GM19035 (cell line): Measurements from ENCODE around the gene DYNC1LI2.
A peak's percentile ranks its signal among the peaks of the same experiment; 100 is the strongest.
"Not testable (repeated sequence)": the region's sequence is repeated elsewhere in the genome, so short reads cannot be mapped to it uniquely, and the experiment has no call there.

Experiments
- ATAC-seq: cut with Tn5 transposase; IDR thresholded peaks from one replicate; pipeline ENCODE4 v1.9.1; 2021; ENCODE audit not compliant: unreplicated experiment

Gene DYNC1LI2

DNA sequence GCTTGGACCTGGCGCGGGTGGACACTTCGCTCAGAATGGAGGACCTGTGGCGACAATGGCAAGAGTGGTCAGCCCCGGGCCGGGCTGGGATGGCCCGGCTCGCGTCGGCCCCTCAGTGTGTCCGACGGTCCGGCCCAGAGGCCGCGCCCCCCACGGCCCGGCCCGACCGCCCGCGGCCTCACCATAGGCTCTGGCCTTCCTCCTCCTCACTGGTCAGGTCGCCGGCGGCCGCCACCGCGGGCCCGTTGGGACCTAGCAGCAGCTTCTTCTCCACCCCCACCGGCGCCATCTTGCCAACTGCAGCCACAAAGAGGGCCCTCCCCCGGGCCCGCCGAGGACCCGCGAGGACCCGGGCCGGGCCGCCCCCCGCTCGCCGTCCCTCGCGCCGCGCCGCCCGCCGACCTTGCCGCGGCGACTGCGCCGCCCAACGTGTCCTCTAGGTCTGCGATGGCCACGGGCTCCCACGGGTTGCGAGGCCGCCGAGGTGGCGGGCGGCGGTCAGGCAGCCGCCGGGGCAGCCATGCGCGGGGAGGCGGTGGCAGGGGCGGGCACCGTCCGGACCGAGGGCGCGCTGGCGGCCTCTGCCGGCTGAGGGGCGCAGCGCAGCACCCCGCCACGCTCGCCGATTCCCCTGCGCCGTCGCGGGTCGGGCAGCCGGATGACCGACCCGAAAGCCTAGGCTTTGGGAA is at the start of gene DYNC1LI2:
Gene DYNC1LI2 (minus strand): TSS at position 307 of the 689 bp plus-strand sequence. CDS start 18 bp downstream, at position 289.
- peak; percentile 84 for ATAC-seq

DNA sequence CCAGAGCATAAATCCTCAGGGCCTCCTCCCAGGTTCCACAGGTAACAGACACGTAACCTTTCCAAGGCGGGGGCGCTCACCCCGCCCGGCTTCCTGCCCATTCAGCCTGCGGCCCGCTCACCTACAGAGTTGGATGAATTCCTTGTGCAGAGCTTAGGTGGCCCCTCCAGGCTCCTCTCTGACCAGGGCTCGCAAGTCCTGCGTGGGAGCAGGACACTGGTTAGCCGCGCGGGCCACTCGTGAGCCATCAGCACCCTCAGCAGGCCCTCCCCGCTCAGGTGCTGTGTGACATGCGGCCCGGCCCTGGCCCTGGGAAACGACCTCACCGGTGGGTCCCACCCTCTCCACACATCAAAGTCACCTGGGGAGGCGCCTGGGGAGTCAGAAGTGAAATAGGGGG is 49.4 kb upstream of the DYNC1LI2 start:
- no peak for ATAC-seq

DNA sequence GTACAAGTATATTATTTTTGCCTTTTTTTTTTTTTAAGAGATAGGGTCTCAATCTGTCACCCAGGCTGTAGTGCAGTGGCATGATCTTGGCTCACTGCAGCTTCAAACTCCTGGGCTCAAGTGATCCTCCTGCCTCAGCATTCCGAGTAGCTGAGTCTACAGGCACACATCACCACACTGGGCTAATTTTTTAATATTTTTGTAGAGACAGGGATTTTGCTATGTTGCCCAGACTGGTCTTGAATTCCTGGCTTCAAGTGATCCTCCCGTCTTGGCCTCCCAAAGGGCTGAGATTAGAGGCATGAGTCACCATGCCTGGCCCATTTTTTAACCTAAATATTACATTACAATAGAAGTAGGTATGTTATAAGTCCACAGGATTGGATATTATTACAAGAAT is 46.8 kb upstream of the DYNC1LI2 start:
- ATAC-seq, result no peak

DNA sequence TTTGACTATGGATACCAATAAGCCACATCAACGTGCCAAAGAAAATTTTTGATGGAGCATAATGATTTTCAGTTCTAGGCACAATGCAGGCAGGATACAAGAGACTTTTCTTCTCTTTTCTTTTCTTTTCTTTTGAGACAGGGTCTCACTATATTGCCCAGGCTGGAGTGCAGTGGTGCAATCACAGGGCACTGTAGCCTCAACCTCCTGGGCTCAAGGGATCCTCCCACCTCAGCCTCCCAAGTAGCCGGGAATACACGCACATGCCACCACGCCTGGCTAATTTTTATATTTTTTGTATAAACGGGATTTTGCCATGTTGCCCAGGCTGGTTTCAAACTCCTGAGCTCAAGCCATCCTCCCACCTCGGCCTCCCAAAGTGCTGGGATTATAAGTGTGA is 42.6 kb upstream of the DYNC1LI2 start:
- ATAC-seq, result not testable (repeated sequence)

DNA sequence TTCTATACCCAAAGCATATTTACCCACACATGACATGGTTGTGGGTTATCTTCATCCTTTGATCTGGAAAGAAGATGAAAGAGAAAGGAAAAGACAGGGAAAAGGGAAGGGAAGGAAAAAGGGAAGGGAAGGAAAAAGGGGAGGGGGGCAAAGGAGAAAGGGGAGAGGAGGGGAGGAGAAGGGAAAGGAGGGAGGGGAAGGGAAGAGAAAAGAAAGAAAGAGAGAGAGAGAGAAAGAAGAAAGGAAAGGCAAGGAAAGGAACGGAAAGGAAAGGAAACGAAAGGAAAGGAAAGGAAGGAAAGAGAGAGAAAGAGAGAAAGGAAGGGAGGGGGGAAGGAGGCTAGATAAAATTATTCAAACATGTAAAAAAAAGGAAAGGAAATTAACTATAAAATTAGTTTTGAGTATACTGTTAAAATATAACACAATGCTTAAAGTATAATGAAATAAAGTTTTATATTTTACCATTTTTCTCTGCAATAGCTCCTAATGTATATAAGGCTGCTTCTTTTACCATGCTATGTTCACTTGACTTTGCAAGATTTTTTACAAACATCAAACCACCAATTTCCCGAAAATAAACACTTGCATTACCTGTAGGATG is 38.8 kb upstream of the DYNC1LI2 start:
- no peak for ATAC-seq

DNA sequence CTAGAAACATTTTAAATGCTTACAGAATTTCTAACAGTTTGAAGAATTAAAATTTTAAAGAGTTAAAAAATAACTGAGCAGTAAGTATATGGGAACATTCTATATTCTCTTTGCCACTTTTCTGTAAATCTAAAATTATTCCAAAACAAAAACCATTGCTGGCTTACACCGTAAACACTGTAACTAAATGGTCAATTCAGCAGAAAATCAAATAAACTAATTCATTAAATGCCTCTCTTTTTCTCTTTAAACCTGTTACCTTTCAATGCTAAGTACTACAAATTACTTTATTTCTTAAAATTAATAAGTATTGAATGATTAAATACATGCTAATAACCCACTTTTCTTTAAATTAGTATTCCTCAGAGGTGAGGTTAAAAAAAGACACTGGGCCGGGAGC is 36.0 kb upstream of the DYNC1LI2 start:
- no peak for ATAC-seq

DNA sequence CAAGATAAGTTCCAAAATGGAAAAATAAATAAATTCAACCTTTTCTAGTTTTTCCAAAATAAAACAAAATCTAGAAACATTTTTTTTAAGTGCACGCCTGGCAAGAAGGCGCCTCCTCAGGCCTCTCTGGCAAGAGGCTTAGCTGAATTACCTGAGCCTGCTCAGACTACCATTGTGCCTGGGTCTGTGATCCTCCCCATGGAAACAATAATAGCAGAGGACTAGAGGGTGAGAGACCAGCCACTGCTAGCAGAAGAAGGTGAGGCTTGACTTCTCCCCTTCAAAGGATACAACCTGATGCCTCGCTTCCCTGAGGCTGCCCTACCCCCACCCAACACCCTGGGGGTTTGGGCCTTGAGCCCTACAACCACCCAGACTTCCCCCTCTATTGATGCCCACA is 35.1 kb upstream of the DYNC1LI2 start:
- ATAC-seq, result no peak

DNA sequence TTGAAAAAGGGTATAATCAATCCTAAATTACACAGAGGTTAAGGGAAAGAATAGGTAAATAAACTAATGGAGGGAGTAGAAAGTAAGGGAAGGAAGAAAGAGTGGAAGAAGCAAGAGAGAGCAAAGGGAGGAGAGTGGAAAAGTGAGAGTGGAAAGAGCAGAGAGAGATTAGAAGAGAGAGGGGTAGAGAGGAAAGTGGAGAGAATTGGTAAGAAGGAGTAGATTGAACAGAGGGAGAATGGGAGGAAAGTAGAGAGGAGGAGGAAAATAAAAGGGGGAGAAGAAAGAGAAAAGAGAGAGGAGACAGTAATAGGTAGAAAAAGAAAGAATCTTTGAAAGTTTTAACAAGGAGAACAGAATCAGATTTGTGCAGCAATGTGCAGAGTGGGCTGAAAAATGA is 25.0 kb upstream of the DYNC1LI2 start:
- ATAC-seq, result no peak

DNA sequence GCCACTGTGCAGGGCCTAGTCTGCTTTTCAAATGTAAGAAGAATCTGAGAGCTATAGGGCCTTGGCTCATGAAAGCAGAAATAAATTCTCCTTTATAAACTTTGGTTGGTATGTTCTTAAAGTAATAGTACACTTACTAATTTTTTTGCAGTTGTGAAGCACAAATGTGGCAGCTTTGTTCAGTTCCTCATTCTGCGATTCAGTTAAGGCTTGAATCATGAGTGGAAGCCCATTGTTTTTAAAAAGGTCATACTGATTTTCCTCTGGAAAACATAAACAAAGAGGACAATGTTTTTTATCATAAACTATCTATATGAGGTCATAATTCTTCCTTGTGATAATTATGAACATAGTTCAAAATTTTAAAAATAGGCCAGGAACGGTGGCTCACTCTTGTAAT is 23.6 kb upstream of the DYNC1LI2 start:
- no peak for ATAC-seq

DNA sequence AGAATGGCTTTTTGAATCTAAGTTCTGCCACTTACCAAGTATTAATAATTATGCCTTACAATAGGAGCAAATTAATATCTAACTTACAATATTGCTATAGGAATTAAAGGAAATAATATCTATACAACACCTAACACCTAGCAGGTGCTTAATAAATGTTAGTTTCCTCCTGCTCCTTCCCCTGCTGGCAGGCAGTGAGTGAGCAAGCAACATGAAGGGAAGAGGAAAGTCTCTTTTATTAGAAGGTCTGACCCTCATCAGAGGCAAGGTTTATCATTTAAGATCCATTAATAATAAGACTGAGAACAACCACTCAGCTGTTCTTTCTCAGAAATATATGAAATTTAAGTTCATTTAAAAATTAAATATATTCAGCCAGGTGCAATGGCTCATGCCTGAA is 6.7 kb upstream of the DYNC1LI2 start:
- no peak for ATAC-seq

DNA sequence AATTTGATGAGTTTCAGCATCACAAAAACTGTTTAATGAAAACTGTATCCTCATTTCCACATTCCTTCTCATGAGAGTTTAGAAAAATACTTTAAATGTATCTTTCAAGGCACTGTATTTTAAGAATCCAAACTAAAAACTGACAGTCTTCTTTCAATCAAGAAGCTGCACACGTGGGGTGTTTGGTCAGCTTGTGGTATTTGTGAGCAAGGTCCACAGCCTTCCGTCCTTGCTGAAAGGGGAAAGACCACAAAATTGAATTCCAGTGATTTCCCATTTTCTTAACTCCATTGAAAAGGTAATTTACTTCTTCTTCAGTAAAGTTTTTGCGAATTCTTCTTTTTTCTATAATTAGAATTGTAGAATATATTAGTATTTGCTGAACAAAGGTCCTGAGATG is 3.4 kb upstream of the DYNC1LI2 start:
- ATAC-seq, result no peak

DNA sequence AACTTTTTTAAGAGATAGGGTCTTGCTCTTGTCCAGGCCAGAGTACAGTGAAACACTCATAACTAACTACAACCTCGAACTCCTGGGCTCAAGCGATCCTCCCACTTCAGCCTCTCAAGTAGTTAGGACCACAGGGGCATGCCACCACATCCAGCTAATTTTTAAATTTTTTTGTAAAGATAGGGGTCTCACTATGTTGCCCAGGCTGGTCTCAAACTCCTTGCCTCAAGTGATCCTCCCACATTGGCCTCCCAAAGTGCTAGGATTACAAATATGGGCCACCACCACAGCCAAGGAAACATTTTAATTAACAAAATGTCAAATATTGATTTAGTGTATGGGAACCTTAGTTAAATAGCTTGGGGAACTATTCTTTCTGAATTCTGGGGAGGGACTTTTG is 2.8 kb upstream of the DYNC1LI2 start:
- ATAC-seq, result no peak

DNA sequence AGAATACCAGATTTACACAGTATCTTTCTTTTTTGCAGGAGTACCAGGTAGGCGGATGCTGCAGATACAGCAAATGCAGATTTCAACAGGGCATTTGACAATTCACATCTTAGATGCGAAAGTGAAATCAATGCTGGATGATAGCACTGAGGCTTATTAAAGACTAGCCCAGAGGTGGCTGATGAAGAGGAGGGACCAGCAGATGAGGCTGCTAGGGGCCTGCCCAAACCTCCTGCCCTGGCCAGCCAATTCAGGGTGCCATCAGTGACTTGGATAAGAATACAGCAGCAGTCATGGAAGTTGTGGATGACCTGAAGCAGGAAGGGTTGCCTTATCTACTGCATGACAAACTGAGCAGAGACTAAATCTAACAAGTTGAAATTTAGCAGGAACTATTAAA is 1.5 kb upstream of the DYNC1LI2 start:
- ATAC-seq, result no peak

DNA sequence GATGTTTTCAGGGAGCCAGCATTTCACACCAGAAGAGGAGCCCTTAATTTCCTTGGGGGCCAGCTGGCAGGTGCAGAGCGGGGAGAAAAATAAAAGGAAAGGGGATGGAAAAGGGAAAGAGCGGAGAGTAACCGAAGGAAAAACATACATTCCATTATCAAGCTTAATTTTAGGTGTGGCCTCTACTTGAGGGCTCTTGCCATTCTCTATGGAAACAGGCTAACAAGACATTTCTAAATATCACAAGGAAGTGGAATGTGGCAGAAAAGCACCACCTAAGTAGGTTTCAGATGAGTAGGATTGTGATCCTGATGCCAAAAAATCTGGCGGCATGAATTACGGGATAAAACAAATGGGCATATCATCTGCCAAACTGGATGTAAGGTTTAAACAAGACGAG is 970 bp upstream of the DYNC1LI2 start:
- ATAC-seq, result no peak

DNA sequence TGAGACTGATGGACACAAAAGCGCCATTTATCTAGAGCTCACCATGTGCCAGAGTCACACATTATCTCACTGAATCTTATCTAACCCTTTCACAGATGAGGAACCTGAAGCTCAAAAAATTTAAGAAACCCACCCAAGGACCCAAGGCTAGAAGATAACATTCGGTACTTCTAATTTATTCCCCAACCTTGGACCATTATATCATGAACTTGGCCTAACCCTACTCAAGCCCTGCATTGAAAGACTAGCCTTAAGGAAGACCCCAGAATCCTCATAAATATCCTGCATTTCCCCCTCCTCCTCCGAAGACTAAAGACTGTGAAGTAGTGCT is 548 bp upstream of the DYNC1LI2 start:
- no peak for ATAC-seq

DNA sequence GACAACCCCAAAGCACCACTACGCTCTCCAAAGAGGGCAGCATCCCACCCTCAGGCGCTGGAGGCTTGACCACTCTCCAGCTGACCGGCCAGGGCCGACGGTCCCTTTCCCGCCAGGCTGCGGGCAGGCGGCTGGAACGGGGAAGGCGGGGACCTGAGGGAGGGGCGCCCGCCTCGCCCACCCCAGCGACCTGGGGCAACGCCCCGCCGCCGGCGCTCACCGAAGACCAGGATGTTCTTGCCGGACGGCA is 431 bp downstream of the DYNC1LI2 start:
- ATAC-seq, result peak; percentile 16

DNA sequence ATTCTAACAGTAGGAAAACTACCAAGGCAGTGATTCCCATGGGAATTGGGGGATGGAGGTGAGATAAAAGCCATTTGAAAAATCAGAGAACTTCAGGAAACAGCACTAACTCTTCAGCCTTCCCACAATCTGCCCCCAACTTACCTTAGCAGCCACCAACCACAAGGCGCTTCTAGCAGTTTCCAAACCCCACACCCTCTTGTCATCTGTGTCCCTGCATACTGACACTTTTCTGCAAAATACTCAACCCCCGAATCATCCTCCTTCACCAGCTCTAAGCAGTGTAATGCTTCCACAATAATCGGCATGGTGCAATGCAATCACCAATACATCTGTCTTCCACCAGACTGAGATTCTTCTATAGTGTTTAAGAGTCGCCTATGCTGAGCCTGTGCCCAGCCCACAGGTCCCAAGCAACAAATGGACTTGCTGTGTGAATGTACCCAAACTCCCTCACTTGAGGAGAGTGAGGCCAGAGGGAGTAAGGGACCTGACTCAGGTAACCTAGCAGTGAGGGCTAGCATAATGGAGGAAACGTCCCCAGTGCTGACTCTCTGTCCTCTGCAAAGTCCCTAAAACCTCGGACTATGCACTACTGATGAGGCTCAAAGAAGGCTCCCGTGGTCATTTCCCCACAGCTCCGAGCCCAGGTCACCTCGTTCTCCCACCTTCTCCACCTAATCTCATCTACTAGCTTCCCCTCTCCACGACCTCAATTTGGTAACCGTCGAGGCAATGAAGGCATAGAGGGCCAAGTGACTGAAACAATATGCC is 943 bp downstream of the DYNC1LI2 start:
- peak; percentile 3 for ATAC-seq

DNA sequence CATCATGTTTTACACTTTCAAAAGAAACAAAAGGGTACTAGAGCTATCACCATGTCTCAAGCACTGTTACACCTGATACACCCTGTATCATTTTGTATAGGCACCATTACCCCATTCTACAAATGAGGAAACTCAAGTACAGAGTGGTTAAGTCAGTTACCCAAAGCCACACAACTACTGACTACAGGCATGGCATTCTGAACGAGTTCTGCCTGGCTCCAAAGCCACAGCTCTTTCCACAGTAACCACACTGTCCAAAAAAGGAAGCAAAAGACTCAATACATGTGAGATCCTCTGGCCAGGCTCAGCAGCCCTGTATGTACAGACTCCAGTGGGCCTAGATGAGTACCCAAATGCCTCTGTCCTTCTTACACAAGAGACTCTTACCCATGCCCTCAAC is 4.7 kb downstream of the DYNC1LI2 start:
- no peak for ATAC-seq

DNA sequence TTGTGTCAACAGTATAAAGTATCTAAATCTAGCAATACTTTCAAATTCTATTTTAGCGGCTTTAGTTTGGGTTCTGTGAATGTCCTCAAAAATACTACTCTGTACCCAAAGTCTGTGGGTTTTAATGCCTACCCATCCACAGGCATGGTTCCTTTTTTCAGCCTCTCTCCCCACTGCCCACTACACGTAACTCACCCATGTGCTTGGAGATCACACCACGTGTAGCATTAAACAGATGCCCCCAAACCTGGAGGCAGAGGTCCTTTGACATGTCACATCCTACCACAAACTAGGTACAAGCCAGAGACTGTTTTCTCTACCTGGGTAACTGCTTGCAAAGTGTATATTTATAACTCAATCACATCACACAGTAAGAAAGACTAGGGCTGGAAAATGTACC is 5.4 kb downstream of the DYNC1LI2 start:
- ATAC-seq, result no peak

DNA sequence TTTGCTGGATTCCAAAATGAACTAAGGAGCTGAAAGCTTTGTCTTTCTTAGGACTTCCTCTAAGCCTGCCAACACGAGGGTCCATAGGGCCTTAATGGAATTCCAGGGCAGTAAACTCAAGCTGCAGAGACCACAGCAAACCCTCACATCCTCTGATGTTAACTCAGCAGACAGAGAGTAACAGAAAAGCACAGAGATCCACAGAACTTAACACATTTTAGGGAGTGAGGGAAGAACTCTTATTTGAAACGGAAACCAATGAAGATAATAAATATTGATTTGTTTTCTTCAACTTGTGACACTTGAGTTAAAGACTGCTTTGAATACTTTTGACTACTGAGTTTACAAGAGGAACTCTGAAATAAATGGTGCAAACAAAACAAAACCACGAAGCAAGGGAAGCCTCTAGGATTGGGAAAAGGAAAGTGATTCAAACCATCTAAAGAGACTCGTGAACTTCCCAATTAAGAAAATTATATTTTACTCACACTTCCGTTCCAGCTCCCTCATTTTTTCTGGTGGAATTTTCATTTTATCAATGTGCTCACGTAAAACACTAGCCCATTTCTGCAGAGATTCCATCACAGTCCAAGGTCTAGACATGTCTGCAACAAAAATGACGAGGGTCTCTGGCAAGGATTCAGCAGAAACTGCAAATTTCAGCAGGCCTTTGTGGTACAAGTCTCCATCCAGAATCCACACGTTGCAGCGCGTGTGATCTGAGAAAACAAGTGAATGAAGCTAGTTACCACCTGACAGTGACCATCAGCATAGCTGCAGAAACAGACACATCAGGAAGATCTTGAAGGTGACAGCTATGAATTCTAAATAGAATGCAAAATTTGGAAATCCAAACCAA is 9.2 kb downstream of the DYNC1LI2 start:
- ATAC-seq, result no peak

DNA sequence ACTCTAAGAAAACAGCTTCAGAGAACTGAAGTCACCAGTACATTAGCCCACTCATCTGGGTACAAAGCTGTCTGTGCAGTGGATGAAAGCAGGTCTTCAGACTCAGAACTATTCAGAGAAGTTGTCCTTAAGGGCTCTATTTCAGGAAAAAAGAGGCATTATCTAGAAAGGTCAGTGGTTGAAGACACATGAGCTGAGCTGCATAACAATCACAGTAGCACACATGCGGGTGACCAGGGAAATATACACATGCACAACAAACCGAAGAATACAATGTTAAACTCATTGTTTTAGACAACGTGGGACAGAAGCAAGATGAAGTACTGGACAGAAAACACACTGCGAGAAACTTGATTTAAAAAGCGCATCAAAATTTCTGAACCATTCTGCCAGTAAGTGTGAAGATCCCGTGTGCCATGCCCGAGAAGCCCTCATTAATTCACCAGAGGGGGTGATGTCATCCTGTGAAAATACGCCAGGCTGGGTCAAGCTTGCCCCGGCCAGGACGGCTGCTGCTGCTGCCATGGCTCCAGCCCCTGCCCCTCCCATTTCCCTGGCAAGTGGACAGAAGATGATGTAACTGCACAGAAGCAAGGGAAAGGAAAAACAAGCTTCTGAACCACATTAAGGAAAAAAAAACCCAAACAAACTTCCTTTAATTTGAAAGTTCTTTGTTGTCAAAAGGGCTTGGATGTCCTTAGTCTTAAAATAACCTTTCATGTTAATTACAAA is 10.1 kb downstream of the DYNC1LI2 start:
- no peak for ATAC-seq
